HG03432 (cell line): ENCODE measurements around the gene NDN.
"Not testable (repeated sequence)": the region's sequence is repeated elsewhere in the genome, so short reads cannot be mapped to it uniquely, and the experiment has no call there.

Experiments
- ATAC-seq: cut with Tn5 transposase; IDR thresholded peaks from one replicate; pipeline ENCODE4 v1.9.1; 2021; ENCODE audit warnings: mild to moderate bottlenecking, moderate library complexity; ENCODE audit not compliant: unreplicated experiment

NDN gene

GRCh38 chr15:23687143-23687470 is at the start of gene NDN:
Gene NDN, minus strand, starts transcription at chr15:23687305. Its CDS starts 88 bp downstream, at chr15:23687217.
- no peak for ATAC-seq

- no peak for ATAC-seq
Observed at GRCh38 chr15:23736033-23736673, 49.0 kb upstream of the NDN start.

- ATAC-seq = no peak
Observed at GRCh38 chr15:23734862-23735261, 47.8 kb upstream of the NDN start.

- ATAC-seq = not testable (repeated sequence)
Observed at GRCh38 chr15:23713874-23714656, 27.0 kb upstream of the NDN start.

GRCh38 chr15:23708332-23708731 is 21.2 kb upstream of the NDN start:
- no peak for ATAC-seq

GRCh38 chr15:23695282-23695681 is 8.2 kb upstream of the NDN start:
- no peak for ATAC-seq

GRCh38 chr15:23694592-23694991 is 7.5 kb upstream of the NDN start:
- ATAC-seq = no peak

GRCh38 chr15:23690450-23690852 is 3.3 kb upstream of the NDN start:
- no peak for ATAC-seq

- no peak for ATAC-seq
Observed at GRCh38 chr15:23690015-23690414, 2.9 kb upstream of the NDN start.

GRCh38 chr15:23686466-23687142 is 501 bp downstream of the NDN start:
- no peak for ATAC-seq

- no peak for ATAC-seq
Observed at GRCh38 chr15:23671481-23671880, 15.6 kb downstream of the NDN start.

GRCh38 chr15:23670970-23671369 is 16.1 kb downstream of the NDN start:
- no peak for ATAC-seq

GRCh38 chr15:23663232-23663631 is 23.9 kb downstream of the NDN start:
- no peak for ATAC-seq

GRCh38 chr15:23648920-23649515 is 38.1 kb downstream of the NDN start:
- no peak for ATAC-seq

- no peak for ATAC-seq
Observed at GRCh38 chr15:23647421-23648370, 39.4 kb downstream of the NDN start, which contains the start of gene MAGEL2. Gene MAGEL2, minus strand, starts transcription at chr15:23647867. Its CDS starts 125 bp downstream, at chr15:23647742.

GRCh38 chr15:23647001-23647295 is 40.2 kb downstream of the NDN start:
- ATAC-seq = no peak

- no peak for ATAC-seq
Observed at GRCh38 chr15:23646165-23647000, 40.7 kb downstream of the NDN start.

- no peak for ATAC-seq
Observed at GRCh38 chr15:23645371-23646164, 41.5 kb downstream of the NDN start.

GRCh38 chr15:23644829-23645228 is 42.3 kb downstream of the NDN start:
- ATAC-seq = no peak
